T-helper 1 cell treated with Interleukin-12 subunit alpha and Interleukin-12 subunit beta and Interleukin-4 antibody, amounts not matched to agents 30 μg/mL and 1 μg/mL, for 36 hours (primary cell): ENCODE results near the gene TRIM40.

Experiments used
- H3K27ac Mint-ChIP-seq: one replicate; pipeline ENCODE4 v1.8.0; 2021; ENCODE audit warnings: mild to moderate bottlenecking, mixed read lengths
- H3K27me3 Mint-ChIP-seq: one replicate; pipeline ENCODE4 v1.8.0; 2021; ENCODE audit warnings: low read depth, mixed read lengths
- H3K36me3 Mint-ChIP-seq: one replicate; pipeline ENCODE4 v1.8.0; 2021; ENCODE audit warnings: low read depth, mixed read lengths
- H3K4me1 Mint-ChIP-seq: one replicate; pipeline ENCODE4 v1.8.0; 2021; ENCODE audit warnings: low read depth, mixed read lengths
- H3K4me3 Mint-ChIP-seq: one replicate; pipeline ENCODE4 v1.8.0; 2021; ENCODE audit warnings: mild to moderate bottlenecking, moderate library complexity, mixed read lengths
- H3K9me3 Mint-ChIP-seq: one replicate; pipeline ENCODE4 v1.8.0; 2021; ENCODE audit warnings: mixed read lengths

The TRIM40 gene

GRCh38 chr6:30149858-30150550 is 14.1 kb downstream of the TRIM40 start:
- H3K27me3 Mint-ChIP-seq, result peaks cover 17% of the 10 kb centered on the region
- no peak overlapping the region for H3K27ac Mint-ChIP-seq
- H3K4me3 Mint-ChIP-seq, result no peak overlapping the region
- no peaks in the 10 kb centered on the region for H3K36me3 Mint-ChIP-seq
- peaks cover 16% of the 10 kb centered on the region for H3K4me1 Mint-ChIP-seq
- H3K9me3 Mint-ChIP-seq, result no peaks in the 10 kb centered on the region

DNA sequence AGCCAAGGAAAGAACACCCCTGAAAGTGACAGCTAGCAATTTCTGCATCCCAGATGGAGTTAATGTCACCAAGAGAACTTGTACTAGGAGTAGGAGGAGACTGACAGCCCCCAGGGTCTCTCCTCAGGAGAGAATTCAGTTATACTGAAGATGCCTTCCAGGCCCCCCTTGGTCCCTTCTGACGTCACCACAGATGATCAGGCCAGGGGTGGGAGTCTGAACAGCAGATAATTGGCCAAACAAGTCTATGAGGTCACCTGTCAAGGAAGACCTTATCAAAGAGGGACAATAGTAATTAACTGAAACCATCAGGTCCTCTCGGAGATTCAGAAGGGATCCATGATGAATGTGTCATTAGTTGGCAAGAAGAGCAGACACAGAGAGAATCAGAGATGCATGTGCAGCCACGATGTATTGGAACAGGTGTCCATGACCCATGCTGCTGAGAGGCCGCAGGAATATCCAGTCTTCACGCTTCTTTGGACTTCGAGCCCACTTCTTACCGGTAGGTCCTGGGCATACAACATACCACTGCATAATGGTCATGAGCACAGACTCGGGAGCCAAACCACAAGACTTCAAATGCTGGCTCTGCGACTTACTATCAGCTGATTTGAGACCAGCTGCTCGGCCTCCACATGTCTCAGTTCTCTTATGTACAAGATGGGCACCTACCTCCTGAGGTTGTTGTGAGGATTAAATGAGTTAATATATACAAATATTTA is 14.9 kb downstream of the TRIM40 start:
- Mint-ChIP-seq H3K27me3 (peaks cover 9% of the 10 kb centered on the region), H3K4me3 (no peak overlapping the region), H3K36me3 (no peaks in the 10 kb centered on the region), H3K9me3 (no peaks in the 10 kb centered on the region), H3K27ac (no peak overlapping the region), H3K4me1 (peaks cover 16% of the 10 kb centered on the region)

- peak overlapping the region; percentile 34 for H3K27ac Mint-ChIP-seq
- H3K9me3 Mint-ChIP-seq, result no peaks in the 10 kb centered on the region
- H3K4me3 Mint-ChIP-seq, result no peak overlapping the region
- H3K4me1 Mint-ChIP-seq, result peaks cover 19% of the 10 kb centered on the region
- no peaks in the 10 kb centered on the region for H3K36me3 Mint-ChIP-seq
- peaks cover 8% of the 10 kb centered on the region for H3K27me3 Mint-ChIP-seq
These were observed 15.6 kb downstream of the TRIM40 start for GRCh38 chr6:30151580-30151979.

DNA sequence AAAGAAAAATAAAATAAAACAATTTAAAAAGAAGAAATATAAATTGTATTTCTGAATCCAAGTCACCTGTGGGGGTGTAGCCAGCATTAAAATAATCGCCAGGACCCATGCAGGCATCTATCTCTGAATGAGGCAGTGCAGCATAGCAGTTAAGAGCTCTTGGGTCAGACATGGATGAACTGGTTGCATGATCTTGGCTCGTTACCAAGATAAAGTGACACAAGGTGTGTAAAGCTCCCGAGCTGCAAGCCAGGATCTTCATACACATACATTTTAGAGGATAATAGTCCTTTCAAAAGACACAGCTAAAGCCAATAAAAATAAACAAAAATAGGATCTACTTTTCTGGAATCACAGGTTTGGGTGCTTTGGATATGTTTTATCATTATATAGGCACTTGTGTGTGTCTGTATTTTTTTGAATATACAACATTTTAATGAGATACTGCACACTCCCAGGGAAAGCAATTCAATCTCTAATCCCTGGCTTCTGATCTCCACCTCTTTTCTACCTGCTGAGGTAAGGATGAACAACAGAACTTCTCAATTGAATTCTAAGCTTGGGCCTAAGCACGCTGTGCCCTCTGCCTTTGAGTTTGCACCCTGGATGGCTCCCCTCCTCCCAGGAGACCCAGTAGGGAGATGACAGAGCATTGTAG is 16.2 kb downstream of the TRIM40 start:
- H3K36me3 Mint-ChIP-seq, result no peaks in the 10 kb centered on the region
- H3K4me3 Mint-ChIP-seq, result no peak overlapping the region
- H3K9me3 Mint-ChIP-seq, result no peaks in the 10 kb centered on the region
- H3K27ac Mint-ChIP-seq, result no peak overlapping the region
- peaks cover 18% of the 10 kb centered on the region for H3K4me1 Mint-ChIP-seq
- peaks cover 8% of the 10 kb centered on the region for H3K27me3 Mint-ChIP-seq

GRCh38 chr6:30152910-30153610 is 17.1 kb downstream of the TRIM40 start:
- H3K27me3 Mint-ChIP-seq, result peaks cover 8% of the 10 kb centered on the region
- no peaks in the 10 kb centered on the region for H3K36me3 Mint-ChIP-seq

DNA sequence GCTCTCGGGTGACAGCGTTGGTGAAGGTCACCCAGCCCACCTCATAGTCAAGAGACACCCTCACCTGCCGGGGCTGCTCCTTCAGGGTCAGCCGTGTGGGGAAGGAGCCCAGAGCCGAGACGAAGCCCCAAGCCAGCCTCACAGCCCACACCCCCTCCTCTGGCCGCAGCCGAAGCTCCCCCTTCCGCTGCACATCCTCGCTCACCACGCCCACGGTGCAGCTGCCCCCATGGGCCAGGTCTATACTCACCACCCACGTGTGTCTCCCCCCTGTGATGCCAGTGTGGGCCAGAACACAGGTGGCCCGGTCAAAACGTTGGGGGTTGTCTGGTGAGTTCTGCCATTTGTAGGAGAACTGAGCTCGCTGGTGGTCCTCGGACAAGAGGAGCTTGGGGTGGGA is 18.1 kb downstream of the TRIM40 start:
- peaks cover 28% of the 10 kb centered on the region for H3K4me1 Mint-ChIP-seq
- H3K9me3 Mint-ChIP-seq, result no peaks in the 10 kb centered on the region
- H3K27me3 Mint-ChIP-seq, result peaks cover 6% of the 10 kb centered on the region

More at GRCh38 chr6:30152910-30153610, 17.1 kb downstream of the TRIM40 start:
- Mint-ChIP-seq H3K4me3 (no peak overlapping the region), H3K4me1 (peaks cover 18% of the 10 kb centered on the region), H3K27ac (no peak overlapping the region), H3K9me3 (no peaks in the 10 kb centered on the region)

DNA sequence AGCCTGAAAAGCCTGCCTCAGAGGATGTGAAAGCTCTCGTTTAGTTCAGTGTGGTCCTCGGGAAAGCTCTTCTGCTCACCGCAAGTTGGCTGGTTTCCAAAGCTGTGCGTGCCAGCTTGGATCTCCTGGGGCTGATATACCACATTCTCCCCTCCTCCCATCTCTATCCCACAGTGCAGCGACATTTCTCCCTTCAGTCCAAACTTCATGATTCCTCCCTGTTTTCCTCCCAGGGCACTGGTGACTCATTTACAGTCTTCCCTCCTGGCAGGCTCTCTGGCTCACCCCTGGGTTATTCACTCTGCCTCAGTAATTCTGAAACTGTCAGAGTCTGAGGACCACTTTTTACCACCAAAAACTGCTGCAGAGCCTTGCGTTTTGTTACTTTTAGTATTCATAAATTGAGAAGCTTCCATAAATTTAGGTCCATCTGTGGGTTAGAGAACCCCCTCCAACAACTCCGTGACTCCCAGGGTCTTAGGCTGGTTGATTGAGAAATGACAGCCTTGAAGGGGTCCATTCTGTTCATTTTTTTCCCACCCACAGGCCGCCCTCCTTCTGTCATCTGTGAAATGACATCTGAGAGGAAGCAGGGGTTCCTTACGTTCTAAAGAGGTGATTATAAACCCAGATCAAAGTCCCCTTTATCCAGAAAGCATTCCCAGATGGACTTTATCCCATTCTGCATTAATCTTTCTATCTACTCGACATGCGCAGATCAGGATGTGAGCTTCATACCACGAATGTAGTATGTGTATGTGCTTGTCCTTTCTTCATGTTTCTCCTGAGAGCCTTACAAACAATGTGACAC is 19.0 kb downstream of the TRIM40 start:
- Mint-ChIP-seq H3K27me3 (peaks cover 4% of the 10 kb centered on the region), H3K36me3 (no peaks in the 10 kb centered on the region), H3K4me3 (no peak overlapping the region), H3K4me1 (peaks cover 32% of the 10 kb centered on the region), H3K9me3 (no peaks in the 10 kb centered on the region), H3K27ac (no peak overlapping the region)

More for the DNA sequence above, 18.1 kb downstream of the TRIM40 start:
- no peak overlapping the region for H3K27ac Mint-ChIP-seq
- no peaks in the 10 kb centered on the region for H3K36me3 Mint-ChIP-seq
- no peak overlapping the region for H3K4me3 Mint-ChIP-seq

- Mint-ChIP-seq H3K4me3 (no peak overlapping the region), H3K27me3 (no peaks in the 10 kb centered on the region), H3K36me3 (no peaks in the 10 kb centered on the region), H3K4me1 (peaks cover 32% of the 10 kb centered on the region), H3K27ac (no peak overlapping the region), H3K9me3 (no peaks in the 10 kb centered on the region)
These were observed 19.8 kb downstream of the TRIM40 start for GRCh38 chr6:30155520-30156261.

- Mint-ChIP-seq H3K36me3 (no peaks in the 10 kb centered on the region), H3K4me3 (no peak overlapping the region), H3K9me3 (no peaks in the 10 kb centered on the region), H3K4me1 (peaks cover 32% of the 10 kb centered on the region), H3K27me3 (no peaks in the 10 kb centered on the region), H3K27ac (no peak overlapping the region)
These were observed 20.3 kb downstream of the TRIM40 start for GRCh38 chr6:30156262-30156599.

GRCh38 chr6:30156774-30157173 is 20.8 kb downstream of the TRIM40 start:
- Mint-ChIP-seq H3K4me3 (no peak overlapping the region), H3K27ac (no peak overlapping the region), H3K9me3 (no peaks in the 10 kb centered on the region), H3K27me3 (no peaks in the 10 kb centered on the region), H3K36me3 (no peaks in the 10 kb centered on the region), H3K4me1 (peaks cover 27% of the 10 kb centered on the region)

- no peak overlapping the region for H3K27ac Mint-ChIP-seq
- H3K9me3 Mint-ChIP-seq, result no peaks in the 10 kb centered on the region
- H3K4me3 Mint-ChIP-seq, result no peak overlapping the region
- H3K36me3 Mint-ChIP-seq, result no peaks in the 10 kb centered on the region
- H3K4me1 Mint-ChIP-seq, result peaks cover 30% of the 10 kb centered on the region
- H3K27me3 Mint-ChIP-seq, result no peaks in the 10 kb centered on the region
These were observed 21.6 kb downstream of the TRIM40 start for GRCh38 chr6:30157581-30157980.

- Mint-ChIP-seq H3K27me3 (no peaks in the 10 kb centered on the region), H3K36me3 (no peaks in the 10 kb centered on the region), H3K27ac (no peak overlapping the region), H3K4me1 (peaks cover 30% of the 10 kb centered on the region), H3K9me3 (no peaks in the 10 kb centered on the region), H3K4me3 (no peak overlapping the region)
These were observed 22.1 kb downstream of the TRIM40 start for GRCh38 chr6:30157999-30158398.

- Mint-ChIP-seq H3K27me3 (no peaks in the 10 kb centered on the region), H3K27ac (peak overlapping the region; percentile 23), H3K4me1 (peaks cover 32% of the 10 kb centered on the region), H3K4me3 (no peak overlapping the region), H3K9me3 (no peaks in the 10 kb centered on the region), H3K36me3 (no peaks in the 10 kb centered on the region)
These were observed 22.6 kb downstream of the TRIM40 start for GRCh38 chr6:30158475-30159040.
